ENCODE data around the gene FN3KRP. TPM values are rescaled to one million over a fixed set of nuclear protein-coding genes. Genes with fewer than 3 reads are reported as not detected.

The FN3KRP gene
- total RNA-seq, 1 experiment from 2014 or later: 35.4 TPM

- BruUV-seq (replicated peaks): no TSS peak
- no peaks in the 10 kb centered on the region for H3K36me3 ChIP-seq (ENCODE audit: insufficient read depth, low read length, poor library complexity, severe bottlenecking)
- no peak for DNase-seq (ENCODE audit: low spot score)
- TF ChIP-seq EZH2 (IDR thresholded peaks at IDR 0.05; ENCODE audit: borderline replicate concordance, low read depth, low read length, poor library complexity, severe bottlenecking) (no peak), CTCF (conservative IDR thresholded peaks at IDR 0.05; ENCODE audit: low read depth, low read length) (no peak)
- H3K4me3 ChIP-seq (ENCODE audit: low read depth, low read length, poor library complexity, severe bottlenecking): no peak overlapping the region
- peaks cover 4% of the 10 kb centered on the region for H3K9me3 ChIP-seq (ENCODE audit: low read depth, low read length, poor library complexity, severe bottlenecking)
- peaks cover 3% of the 10 kb centered on the region for H3K4me1 ChIP-seq (ENCODE audit: insufficient read depth, low read length, poor library complexity, severe bottlenecking)
- ChIA-PET CTCF (no interaction called here), POLR2A (ENCODE audit: low non-redundant PET) (no interaction called here)
- intact Hi-C loops (cut with micrococcal nuclease; ENCODE audit: unreplicated experiment): no loop called here
- no peaks in the 10 kb centered on the region for H3K27me3 ChIP-seq (replicated peaks; ENCODE audit: insufficient read depth, low read depth, low read length, poor library complexity)
- H3K27ac ChIP-seq (ENCODE audit: low read depth, low read length, poor library complexity, severe bottlenecking): no peak overlapping the region
These were observed 29.9 kb upstream of the FN3KRP start for GRCh38 chr17:82686366-82687324.

GRCh38 chr17:82687375-82687861 lies 29.1 kb upstream of the FN3KRP start:
- CTCF ChIA-PET: no interaction called here

GRCh38 chr17:82687871-82688270 lies 28.6 kb upstream of the FN3KRP start:
- intact Hi-C loops (cut with micrococcal nuclease; ENCODE audit: unreplicated experiment): no loop called here
- no peak for DNase-seq (ENCODE audit: low spot score)
- Histone ChIP-seq H3K27me3 (replicated peaks; ENCODE audit: insufficient read depth, low read depth, low read length, poor library complexity) (no peaks in the 10 kb centered on the region), H3K9me3 (ENCODE audit: low read depth, low read length, poor library complexity, severe bottlenecking) (no peaks in the 10 kb centered on the region), H3K4me1 (ENCODE audit: insufficient read depth, low read length, poor library complexity, severe bottlenecking) (peaks cover 3% of the 10 kb centered on the region), H3K4me3 (ENCODE audit: low read depth, low read length, poor library complexity, severe bottlenecking) (no peak overlapping the region), H3K27ac (ENCODE audit: low read depth, low read length, poor library complexity, severe bottlenecking) (no peak overlapping the region), H3K36me3 (ENCODE audit: insufficient read depth, low read length, poor library complexity, severe bottlenecking) (no peaks in the 10 kb centered on the region)
- CTCF ChIA-PET: no interaction called here
- POLR2A ChIA-PET (ENCODE audit: low non-redundant PET): interaction anchor here (0.6 kb wide), 1 partner anchor 489 kb away, joined by 5 read pairs; no protein-coding TSS in a partner anchor
- no peak for TF ChIP-seq CTCF (conservative IDR thresholded peaks at IDR 0.05; ENCODE audit: low read depth, low read length)
- TF ChIP-seq EZH2 (IDR thresholded peaks at IDR 0.05; ENCODE audit: borderline replicate concordance, low read depth, low read length, poor library complexity, severe bottlenecking): no peak
- no TSS peak for BruUV-seq (replicated peaks)

More at GRCh38 chr17:82687375-82687861, 29.1 kb upstream of the FN3KRP start:
- Histone ChIP-seq H3K27me3 (replicated peaks; ENCODE audit: insufficient read depth, low read depth, low read length, poor library complexity) (no peaks in the 10 kb centered on the region), H3K27ac (ENCODE audit: low read depth, low read length, poor library complexity, severe bottlenecking) (no peak overlapping the region), H3K9me3 (ENCODE audit: low read depth, low read length, poor library complexity, severe bottlenecking) (no peaks in the 10 kb centered on the region), H3K4me1 (ENCODE audit: insufficient read depth, low read length, poor library complexity, severe bottlenecking) (peaks cover 3% of the 10 kb centered on the region), H3K36me3 (ENCODE audit: insufficient read depth, low read length, poor library complexity, severe bottlenecking) (no peaks in the 10 kb centered on the region), H3K4me3 (ENCODE audit: low read depth, low read length, poor library complexity, severe bottlenecking) (no peak overlapping the region)
- no peak for DNase-seq (ENCODE audit: low spot score)
- TF ChIP-seq CTCF (conservative IDR thresholded peaks at IDR 0.05; ENCODE audit: low read depth, low read length): no peak
- TF ChIP-seq EZH2 (IDR thresholded peaks at IDR 0.05; ENCODE audit: borderline replicate concordance, low read depth, low read length, poor library complexity, severe bottlenecking): no peak
- BruUV-seq (replicated peaks): no TSS peak
- POLR2A ChIA-PET (ENCODE audit: low non-redundant PET): interaction anchor here (0.6 kb wide), 1 partner anchor 488 kb away, joined by 5 read pairs; no protein-coding TSS in a partner anchor
- intact Hi-C loops (cut with micrococcal nuclease; ENCODE audit: unreplicated experiment): no loop called here
